ENCODE measurements around the gene CTSS.
"Not testable (repeated sequence)": the region's sequence is repeated elsewhere in the genome, so short reads cannot be mapped to it uniquely, and the experiment has no call there.

The CTSS gene

DNA sequence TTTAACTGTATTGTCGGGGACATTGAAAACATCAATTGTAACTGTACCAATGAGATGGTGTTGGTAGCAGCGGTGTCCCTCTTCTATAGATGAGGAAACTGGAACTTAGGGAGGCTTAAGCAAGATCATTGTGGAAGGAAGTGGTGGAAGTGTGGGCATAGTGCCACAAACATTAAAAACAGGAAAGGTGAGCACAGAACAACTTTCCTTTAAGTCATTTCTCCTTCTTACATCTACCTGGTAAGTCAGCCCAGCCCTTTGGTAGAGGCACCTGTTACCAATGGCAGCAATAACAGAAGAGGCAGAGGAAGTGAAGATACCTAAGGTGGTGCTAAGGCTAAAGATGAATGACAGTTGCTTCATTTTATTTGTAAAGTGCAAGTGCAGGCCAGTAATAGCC is 12.0 kb upstream of the CTSS start:
- DNase-seq (ENCODE audit: low read depth), result no peak
- in situ Hi-C loops (cut with HindIII; ENCODE audit: low sequenced_read_pairs), result no loop called here

DNA sequence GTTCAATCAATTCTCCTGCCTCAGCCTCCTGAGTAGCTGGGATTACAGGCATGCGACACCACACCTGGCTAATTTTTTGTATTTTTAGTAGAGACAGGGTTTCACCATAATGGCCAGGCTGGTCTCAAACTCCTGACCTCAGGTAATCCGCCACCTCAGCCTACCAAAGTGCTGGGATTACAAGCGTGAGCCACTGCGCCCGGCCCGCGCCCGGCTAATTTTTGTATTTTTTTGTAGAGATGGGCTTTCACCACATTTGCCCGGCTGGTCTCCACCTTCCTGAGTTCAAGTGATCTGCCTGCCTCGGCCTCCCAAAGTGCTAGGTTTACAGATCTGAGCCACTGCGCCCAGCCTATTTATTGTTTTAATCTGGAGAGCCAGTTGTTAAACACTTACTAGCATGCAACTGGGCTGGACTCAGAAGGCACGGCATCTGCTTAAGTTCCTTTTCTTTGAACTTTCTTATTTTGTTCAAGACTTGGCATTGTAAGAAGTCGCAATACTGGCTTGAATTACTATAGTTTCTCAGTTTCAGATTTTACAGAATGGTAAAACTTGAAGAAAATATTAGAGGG is 10.4 kb upstream of the CTSS start:
- H3K4me3 ChIP-seq (ENCODE audit: low read depth, low read length); in situ Hi-C loops (cut with HindIII; ENCODE audit: low sequenced_read_pairs); DNase-seq (ENCODE audit: low read depth): not testable (repeated sequence)

More for the DNA sequence above, 12.0 kb upstream of the CTSS start:
- no peak overlapping the region for H3K4me3 ChIP-seq (ENCODE audit: low read depth, low read length)
- no peak for TF ChIP-seq CTCF (IDR thresholded peaks at IDR 0.05; ENCODE audit: low read depth, low read length, missing control alignments)

GRCh38 chr1:150775276-150775675 is 9.7 kb upstream of the CTSS start:
- TF ChIP-seq CTCF (IDR thresholded peaks at IDR 0.05; ENCODE audit: low read depth, low read length, missing control alignments), result no peak
- in situ Hi-C loops (cut with HindIII; ENCODE audit: low sequenced_read_pairs), result no loop called here

GRCh38 chr1:150772326-150772725 is 6.7 kb upstream of the CTSS start:
- TF ChIP-seq CTCF (IDR thresholded peaks at IDR 0.05; ENCODE audit: low read depth, low read length, missing control alignments), result no peak
- in situ Hi-C loops (cut with HindIII; ENCODE audit: low sequenced_read_pairs), result no loop called here
- DNase-seq (ENCODE audit: low read depth), result no peak
- no peak overlapping the region for H3K4me3 ChIP-seq (ENCODE audit: low read depth, low read length)

More at GRCh38 chr1:150775276-150775675, 9.7 kb upstream of the CTSS start:
- H3K4me3 ChIP-seq (ENCODE audit: low read depth, low read length), result no peak overlapping the region
- DNase-seq (ENCODE audit: low read depth), result no peak

DNA sequence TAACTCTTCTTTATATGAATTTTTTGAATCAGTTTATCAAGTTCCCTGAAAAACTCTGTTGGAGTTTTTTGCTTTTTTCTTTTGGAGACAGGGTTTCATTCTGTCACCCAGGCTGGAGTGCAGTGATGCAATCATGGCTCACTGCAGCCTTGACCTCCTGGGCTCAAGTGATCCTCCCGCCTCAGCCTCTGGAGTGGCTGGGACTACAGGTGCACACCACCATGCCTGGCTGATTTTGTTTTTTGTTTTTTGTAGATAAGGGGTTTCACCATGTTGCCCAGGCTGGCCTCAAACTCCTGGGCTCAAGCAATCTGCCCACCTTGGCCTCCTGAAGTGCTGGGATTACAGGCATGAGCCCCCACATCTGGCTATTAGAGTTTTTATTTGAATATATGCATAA is 2.1 kb upstream of the CTSS start:
- H3K4me3 ChIP-seq (ENCODE audit: low read depth, low read length); in situ Hi-C loops (cut with HindIII; ENCODE audit: low sequenced_read_pairs); DNase-seq (ENCODE audit: low read depth): not testable (repeated sequence)

- H3K4me3 ChIP-seq (ENCODE audit: low read depth, low read length); in situ Hi-C loops (cut with HindIII; ENCODE audit: low sequenced_read_pairs); DNase-seq (ENCODE audit: low read depth): not testable (repeated sequence)
Measured at GRCh38 chr1:150765977-150766301, 361 bp upstream of the CTSS start.

DNA sequence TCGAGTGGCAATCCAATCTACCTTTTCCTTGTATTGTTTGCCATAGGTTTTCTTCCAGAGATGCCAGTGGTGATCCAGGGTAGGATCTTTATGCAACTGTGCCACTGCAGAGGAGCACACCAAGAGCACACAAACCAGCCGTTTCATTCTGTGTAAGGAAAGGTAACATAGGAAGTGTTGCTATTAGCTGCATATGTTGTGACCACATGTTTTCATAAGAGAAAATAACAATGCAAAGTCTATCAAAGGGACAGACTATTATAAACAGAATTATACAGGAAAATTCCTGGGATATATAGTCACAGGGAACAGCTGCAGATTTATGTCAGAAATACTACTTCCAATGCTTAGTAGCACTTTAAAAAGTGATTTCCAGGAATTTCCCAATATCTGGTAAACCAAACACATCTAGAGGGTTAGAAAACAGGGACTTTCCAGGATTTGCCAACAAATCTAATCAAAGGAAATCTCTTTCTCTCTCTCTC is 919 bp downstream of the CTSS start:
- no peak for TF ChIP-seq CTCF (IDR thresholded peaks at IDR 0.05; ENCODE audit: low read depth, low read length, missing control alignments)
- in situ Hi-C loops (cut with HindIII; ENCODE audit: low sequenced_read_pairs), result no loop called here
- H3K4me3 ChIP-seq (ENCODE audit: low read depth, low read length), result no peak overlapping the region
- DNase-seq (ENCODE audit: low read depth), result peak; percentile 54

DNA sequence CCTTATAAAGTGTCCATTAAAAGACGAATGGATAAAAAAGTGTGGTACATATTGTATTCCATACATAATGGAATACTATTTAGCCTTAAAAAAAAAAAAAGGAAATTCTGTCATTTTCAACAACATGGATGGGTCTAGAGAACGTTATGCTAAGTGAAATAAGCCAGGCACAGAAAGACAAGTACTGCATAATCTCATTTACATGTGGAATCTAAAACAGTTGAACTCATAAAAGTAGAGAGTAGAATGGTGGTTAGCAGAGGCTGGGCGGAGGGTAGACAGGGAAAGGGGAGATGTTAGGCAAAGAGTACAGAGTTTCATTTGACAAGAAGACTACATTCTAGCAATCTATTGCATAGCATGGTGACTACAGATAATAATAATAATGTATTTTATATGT is 2.6 kb downstream of the CTSS start:
- in situ Hi-C loops (cut with HindIII; ENCODE audit: low sequenced_read_pairs), result no loop called here
- TF ChIP-seq CTCF (IDR thresholded peaks at IDR 0.05; ENCODE audit: low read depth, low read length, missing control alignments), result no peak
- no peak overlapping the region for H3K4me3 ChIP-seq (ENCODE audit: low read depth, low read length)
- DNase-seq (ENCODE audit: low read depth), result no peak
